HG03060 (cell line): Measurements from ENCODE around the gene DCDC2.
"Not testable (repeated sequence)": the region's sequence is repeated elsewhere in the genome, so short reads cannot be mapped to it uniquely, and the experiment has no call there.

Source experiments
- ATAC-seq: cut with Tn5 transposase; IDR thresholded peaks from one replicate; pipeline ENCODE4 v1.9.1; 2021; ENCODE audit warnings: low read depth, moderate number of reproducible peaks; ENCODE audit not compliant: unreplicated experiment

Gene DCDC2

DNA sequence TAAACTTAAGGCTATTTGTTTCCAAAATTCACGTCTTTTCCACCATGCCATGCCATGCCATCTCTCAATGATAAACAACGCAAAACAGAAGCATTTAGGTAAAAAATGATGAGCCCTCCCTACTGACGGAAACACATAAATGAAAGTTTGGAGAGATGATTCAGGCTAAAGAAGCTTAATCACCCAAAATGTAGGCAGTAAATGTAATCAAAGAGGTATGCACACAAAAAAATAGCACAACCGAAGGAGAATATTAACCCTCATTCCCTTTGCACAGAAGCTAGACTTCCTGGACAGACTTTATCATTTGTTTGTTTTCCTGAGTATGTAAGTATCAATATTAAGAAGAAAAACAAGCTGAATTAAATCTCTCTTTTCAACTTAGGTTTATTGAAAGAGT, 28.8 kb downstream of the DCDC2 start:
- no peak for ATAC-seq

DNA sequence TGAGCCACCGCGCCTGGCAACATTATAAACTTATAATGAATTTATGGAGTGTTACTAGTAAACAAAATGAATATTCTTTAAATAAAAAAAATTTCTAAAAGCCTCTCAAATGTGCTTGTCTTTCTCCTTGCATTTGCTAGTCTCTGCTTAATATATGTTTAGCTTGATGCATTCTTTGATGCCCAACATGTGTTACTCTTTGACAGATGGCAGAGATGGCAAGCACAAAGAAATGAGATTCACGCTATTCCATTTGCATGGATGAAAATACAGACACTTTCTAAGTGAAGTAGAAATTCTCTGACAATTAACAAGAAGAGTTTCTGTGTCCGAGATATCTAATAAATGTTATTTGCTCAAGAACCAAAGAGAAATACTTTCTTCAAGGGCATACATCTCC, 30.1 kb downstream of the DCDC2 start:
- no peak for ATAC-seq

DNA sequence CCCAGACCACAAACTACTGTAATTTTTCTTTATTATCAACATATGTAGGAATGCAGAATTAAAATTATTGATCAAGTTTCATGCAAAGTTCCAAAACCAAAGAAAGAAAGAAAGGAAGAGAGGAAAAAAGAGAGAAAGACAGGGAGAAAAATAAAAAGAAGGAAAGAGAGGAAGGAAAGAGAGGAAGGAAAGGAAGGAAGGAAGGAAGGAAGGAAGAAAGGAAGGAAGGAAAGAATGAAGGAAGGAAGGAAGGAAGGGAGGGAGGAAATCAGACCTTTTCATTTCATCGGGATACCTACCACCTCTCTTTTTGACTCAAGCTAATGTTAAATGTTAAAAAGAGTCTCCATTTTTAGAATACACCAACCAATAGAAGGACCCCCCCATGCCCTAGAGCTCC, 31.9 kb downstream of the DCDC2 start:
- ATAC-seq: no peak

DNA sequence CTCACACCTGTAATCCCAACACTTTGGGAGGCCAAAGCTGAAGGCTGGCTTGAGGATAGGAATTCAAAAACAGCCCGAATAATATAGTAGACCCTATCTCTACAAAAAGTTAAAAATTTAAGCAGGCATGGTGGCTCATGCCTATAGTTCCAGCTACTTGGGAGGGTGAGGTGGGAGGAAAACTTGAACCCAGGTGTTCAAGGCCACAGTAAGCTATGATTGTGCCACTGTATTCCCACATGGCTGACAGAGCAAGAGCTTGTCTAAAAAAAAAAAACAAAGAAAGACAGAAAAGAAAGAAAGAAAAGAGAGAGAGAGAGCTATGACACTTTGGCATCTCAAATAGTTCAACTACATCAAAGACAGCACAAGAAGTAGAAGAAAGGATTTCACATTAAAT, 33.2 kb downstream of the DCDC2 start:
- no peak for ATAC-seq

DNA sequence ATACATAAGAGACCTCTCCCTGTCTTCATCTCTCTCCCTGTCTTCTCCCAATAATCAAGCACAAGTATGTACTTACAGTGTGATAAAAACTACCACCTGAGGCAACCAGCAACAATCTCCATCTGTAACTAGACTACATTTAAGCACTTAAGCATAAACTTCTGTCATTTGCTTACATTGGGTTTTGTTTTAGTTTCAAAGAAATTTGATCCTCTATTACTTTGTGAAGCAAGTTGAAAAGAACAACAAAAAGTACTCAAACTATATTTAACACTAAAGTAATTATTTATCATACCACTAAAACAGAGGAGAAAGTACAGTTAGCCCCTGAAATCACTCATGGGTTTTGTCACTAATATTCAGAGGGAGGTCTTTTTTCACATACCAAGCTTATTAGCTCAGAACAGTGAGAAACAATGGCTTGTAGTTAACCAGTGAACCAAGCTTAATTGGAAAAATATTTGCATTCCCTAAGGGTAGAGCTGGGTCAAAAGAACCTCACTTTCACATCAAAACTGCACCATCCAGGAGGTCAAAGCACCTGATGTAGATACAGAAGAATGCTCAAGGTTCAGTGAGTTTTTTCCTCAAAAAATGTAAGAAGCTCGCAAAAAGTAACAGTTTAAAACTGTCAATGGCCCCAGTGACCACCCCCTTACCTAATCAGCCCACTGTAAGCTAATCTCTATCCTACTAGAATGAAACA, 34.1 kb downstream of the DCDC2 start:
- ATAC-seq: no peak

DNA sequence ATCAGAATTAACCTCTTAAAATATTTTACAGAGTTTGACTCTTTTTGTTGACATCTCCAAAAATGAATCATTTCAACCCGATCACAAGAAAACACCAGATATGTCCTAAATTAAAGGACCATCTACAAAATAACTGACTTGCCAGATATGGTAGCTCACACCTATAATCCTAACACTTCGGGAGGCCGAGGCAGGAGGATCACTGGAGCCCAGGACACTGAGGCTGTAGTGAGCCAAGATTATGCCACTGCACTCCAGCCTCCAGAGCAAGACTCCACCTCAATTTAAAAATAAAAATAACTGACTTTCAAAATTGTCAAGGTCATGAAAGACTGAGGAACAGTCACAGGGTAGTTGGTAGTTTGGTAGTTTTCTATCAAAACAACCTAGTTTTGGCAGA, 34.9 kb downstream of the DCDC2 start:
- ATAC-seq: no peak

DNA sequence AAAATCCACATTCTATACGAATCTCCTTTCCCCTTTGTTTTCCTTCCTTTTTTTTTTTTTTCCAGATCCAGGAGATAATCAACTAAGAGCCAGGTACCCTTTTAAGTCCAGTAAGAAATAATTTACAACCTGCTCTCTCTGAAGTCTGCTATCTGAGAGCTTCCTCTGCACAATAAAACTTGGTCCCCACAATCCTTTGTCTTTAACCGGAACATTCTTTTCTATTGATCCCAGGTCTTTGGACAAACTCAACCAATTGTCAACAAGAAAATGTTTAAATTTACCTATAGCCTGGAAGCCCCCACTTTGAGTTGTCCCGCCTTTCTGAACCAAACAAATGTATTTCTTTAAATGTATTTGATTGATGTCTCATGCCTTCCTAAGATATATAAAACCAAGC, 35.4 kb downstream of the DCDC2 start:
- ATAC-seq: not testable (repeated sequence)

DNA sequence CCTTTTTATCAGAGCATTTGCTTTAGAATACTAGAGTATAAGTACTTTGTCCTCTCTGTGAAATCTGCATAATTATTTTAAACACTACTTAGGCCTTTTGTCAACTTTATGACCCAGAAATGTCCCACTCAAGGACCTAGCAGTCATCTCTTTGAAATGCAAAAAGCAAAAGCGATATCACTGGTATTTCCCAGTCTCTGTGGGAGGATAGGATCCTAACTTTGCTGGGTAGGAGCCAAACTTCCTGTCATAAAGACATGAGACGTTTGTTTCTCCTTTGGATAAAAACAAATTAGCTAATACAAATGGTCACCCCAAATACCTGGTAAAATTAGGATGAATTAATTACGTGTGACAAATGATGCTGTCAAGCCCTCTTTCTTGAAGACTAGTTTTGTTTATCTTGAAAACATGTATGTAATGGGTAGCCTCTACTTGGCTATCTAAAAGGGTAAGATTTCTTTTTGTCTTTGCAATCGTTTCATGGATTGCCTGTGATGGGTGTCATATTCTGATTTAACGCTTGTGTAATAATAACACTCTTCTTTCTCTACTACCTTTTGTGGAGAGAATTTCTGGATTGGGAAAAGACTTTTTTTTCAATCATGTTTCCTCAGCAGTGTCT, 36.2 kb downstream of the DCDC2 start:
- ATAC-seq: no peak

DNA sequence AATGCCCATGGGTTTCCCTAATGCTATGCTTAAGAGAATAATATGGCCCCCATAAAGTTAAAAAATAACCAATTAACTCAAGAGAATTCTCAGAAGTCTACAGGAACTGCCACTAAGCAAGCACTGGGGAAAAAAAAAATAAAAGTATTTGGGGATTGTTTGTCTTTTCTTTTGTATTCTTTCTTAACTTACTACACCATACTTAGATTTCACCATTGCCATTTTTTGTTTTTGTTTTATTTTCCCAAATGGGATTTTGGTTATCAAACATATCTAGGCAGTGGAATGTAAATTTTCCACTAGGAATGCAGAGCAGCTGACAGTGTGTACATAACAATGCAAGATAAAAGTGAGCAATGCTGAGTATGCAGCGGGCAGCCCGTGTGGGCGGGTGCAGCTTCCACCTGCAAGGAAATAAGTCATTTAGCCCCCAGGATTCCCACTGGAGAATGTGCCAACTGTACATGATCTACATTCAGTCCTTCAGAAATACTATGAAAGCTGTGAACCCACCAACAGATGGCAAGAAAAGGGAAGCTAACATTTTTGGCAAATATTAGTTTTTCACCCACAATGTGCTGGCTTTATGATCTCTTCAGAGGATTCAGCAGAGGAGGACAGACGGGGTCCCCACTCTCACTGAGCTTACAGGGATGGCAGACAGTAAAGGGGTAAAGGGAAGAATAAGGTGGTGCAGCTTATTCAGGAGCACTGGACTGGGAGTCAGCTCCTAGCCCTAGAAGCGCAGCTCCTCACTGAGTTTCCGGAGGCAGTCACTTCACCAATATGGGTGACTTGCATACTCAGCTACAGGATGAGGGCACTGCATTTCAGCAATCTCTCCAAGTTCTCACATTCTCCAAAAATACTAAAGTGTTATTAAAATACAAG, 44.4 kb downstream of the DCDC2 start:
- ATAC-seq: no peak

DNA sequence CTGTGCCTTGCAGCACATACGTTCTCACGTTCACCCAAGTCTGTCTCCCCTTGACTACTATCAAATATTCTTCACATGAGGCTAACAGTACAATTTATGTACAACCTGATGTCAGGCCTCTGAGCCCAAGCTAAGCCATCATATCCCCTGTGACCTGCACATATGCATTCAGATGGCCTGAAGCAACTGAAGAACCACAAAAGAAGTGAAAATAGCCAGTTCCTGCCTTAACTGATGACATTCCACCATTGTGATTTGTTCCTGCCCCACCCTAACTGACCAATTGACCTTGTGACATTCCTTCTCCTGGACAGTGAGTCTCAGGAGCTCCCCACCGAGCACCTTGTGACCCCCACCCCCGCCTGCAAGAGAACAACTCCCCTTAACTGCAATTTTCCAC, 46.1 kb downstream of the DCDC2 start:
- ATAC-seq: not testable (repeated sequence)

DNA sequence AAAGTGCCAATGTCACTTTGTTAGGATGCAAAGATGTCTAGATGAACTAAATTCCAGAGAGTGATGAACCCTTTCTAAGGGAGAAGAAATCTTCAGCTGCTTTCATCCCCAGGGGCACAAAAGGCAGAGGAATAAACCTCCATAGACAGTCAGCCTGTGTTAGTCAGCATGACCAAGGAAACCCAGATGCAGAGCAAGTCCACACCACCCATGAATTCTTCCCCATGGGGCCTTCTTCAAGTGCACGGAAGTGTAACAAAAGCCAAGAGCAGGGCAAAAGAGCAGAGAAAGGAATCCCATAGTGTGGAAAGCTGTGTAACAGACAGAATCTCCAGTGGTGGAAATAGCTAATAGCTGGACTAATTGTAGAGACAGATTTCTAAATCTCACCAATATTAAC, 50.0 kb downstream of the DCDC2 start:
- ATAC-seq: no peak

DNA sequence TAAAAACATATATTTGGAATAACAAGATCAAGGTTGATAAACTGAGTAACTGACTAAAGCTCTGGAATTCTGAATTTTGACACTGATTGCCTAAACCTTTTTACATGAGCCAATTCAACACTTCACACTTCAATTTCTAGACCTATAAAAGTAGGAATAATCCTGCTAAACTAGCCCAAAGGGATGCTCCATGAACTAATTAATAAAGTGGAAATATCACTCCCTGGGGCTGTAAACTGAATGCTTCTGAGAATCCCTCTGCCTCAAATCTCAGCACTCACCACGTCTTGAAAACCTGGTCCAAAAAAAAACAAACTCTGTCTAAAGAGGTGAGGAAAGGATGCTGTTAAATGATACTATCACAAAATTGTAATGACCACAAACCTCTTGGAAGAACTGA, 50.9 kb downstream of the DCDC2 start:
- ATAC-seq: no peak

DNA sequence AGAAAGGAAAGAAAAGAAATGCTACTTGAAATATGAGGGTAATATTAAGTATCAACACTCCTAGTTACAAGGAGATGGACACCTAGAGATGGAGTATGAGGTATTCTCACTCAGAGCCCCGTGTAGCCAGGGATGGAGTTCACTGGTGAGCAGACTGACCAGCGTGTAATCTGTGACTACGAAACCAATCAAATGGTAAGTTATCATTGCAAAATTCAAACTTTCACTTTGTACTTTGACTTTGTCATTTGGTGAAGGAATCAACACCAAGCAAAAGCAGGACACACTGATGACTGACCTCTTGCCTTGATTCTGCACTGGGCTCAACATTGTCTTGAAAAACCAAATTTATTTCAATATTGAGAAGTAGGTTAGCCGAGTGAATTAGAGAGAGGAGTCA, 51.8 kb downstream of the DCDC2 start:
- no peak for ATAC-seq

DNA sequence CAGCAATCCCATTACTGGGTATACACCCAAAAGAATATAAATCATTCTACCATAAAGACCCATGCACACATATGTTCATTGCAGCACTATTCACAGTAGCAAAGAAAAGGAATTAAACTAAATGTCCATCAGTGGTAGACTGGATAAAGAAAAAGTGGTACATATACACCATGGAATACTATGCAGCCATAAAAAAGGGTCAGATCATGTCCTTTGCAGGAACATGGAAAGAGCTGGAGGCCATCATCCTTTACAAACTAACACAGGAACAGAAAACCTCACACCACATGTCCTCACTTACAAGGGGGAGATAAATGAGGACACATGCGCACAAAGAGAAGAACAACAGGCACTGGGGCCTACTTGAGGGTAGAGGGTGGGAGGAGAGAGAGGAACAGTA, 60.9 kb downstream of the DCDC2 start:
- ATAC-seq: no peak

DNA sequence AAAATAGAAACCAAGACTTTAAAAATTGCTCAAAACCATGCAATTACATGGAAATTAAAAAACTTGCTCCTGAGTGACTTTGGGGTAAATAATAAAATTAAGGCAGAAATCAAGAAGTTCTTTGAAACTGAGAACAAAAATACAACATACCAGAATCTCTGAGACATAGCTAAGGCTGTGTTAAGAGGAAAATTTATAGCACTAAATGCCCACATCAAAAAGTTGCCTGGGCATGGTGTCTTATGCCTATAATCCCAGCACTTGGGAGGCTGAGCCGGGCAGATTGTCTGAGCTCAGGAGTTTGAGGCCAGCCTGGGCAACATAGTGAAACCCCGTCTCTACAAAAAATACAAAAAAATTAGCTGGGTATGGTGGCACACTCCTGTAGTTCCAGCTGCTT, 64.0 kb downstream of the DCDC2 start:
- ATAC-seq: not testable (repeated sequence)

DNA sequence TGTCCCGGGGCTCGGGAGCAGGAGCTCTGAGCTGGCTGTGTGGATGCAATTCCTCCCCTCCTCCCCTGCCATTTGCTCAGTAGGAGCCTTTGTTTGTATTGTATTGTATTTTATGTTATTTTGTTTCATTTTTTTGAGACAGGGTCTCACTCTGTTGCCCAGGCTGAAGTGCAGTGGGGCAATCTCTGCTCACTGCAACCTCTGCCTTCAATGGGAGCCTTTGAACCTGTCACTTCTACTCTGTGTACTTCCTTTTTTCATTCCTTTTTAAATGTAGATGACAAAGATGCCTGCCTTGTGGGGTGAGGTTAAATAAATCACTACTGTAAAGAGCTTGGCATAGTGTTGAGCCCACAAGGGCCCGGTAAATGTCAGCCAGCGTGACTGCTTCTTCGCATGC, 70.6 kb downstream of the DCDC2 start:
- no peak for ATAC-seq

DNA sequence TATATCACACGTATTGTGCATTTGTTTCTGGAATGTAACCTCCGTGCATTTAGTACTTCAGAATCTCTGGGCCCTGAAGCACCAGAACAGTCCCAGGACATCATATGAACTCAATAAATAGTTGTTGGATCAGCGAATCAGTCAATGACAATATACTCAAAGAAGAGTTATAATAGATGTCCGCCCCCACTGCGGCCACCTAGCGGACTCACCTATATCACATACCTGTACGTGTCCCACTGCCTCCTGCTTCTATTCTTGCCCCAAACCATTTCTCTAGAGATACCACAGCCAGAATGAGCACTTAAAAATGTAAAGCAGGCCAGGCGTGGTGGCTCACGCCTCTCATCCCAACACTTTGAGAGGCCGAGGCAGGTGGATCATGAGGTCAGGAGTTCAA, 73.9 kb downstream of the DCDC2 start:
- no peak for ATAC-seq

DNA sequence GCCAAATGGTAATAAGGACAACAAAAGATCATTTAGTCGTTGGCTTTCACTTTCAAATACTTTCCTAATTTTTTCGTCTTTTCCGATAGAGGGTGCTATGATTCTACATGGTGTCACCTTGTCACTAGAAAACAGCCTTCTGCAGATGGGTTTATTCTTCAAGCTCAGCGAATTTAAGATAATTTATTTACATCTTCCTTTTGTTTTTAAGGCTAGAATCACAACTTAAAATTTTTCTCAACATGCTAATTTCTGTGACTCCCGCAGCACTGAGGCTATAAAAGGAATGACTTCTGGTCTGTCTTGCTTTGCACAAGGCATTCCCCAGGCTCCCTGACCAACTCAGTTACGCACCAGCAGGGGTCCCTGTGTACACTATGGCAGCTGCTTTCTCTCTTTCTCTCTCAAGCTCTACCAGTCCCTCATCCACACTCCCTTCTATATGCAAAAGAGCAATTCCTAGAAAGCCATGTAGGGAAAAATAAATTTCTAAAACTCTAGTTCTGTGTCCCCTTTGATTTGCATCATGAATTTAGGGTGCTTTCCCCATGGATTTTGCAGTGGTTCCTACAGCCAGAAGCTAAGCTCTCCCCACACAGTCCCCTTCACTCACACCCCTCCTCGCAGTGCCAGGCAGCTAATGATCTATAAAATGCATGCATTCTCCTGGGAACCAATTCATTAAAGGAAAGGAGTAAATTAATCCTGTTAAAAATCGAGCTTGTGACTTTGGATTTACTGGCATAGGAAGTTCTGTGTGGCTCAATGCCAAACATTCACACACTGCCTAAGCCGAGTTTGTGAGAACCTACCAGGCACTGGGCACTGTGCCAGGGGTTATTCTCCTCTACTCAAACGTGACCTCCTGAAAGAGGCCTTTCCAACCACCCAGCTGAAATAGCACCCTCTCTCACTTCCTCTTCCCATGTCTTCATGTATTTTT, 74.5 kb downstream of the DCDC2 start:
- ATAC-seq: peak; percentile 58

DNA sequence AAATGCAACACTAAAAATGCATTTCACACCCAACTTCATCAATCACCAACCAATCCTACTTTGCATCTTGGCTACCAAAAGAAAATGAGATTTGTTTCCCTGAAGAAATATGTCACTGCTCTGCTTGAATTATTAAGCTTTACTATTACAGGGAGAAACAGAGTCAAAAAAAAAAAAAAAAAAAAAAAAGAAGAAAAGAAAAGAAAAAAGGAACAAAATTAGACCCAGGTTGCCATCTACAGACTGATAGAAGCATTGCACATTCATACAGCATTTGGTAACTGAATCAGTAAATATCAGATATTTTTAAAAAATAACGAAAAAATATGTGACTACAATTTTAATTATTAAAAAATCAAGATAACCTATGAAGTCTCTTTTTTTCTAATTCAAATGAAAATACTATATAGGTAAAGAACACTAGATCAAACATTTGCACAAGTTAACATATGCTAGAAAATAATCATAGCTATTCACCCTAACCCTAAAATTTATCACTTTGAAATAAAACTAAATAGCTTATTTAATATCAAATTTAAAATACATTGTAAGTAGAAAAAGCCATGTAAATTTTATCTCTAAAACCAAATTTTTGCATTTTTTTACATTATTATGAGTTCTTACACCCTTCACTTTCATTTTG, 83.3 kb downstream of the DCDC2 start:
- no peak for ATAC-seq
